NCI-H226 (cell line): ENCODE measurements around the gene MOV10L1.
"Not testable (repeated sequence)": the region's sequence is repeated elsewhere in the genome, so short reads cannot be mapped to it uniquely, and the experiment has no call there.

Experiments used
- DNase-seq: peaks from one replicate; pipeline ENCODE4 v3.0.0-alpha.2; 2015

The MOV10L1 gene

DNA sequence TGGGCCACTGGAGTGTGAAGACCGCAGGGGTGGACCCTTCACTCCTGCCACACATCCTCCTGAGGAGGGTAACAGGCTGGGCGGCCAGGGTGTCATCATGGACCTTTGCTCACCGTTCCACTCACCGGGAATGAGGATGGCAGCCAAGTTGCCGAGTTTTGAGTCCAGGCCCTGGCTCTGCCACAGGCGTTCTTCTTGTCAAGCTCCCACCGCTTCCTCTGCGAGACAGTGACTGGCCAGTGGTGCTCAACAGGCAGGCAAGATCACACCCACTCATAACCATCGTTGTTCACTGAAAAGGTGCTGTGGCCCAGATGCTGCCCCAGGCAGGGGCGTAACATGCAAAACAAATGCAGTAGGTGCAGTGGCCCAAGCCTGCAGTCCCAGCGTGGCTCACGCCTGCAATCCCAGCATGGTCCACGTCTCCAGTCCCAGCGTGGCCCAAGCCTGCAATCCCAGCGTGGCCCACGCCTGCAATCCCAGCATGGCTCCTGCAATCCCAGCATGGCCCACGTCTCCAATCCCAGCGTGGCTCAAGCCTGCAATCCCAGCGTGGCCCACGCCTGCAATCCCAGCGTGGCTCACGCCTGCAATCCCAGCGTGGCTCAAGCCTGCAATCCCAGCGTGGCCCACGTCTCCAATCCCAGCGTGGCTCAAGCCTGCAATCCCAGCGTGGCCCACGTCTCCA is 75.8 kb downstream of the MOV10L1 start:
- DNase-seq, result no peak

DNA sequence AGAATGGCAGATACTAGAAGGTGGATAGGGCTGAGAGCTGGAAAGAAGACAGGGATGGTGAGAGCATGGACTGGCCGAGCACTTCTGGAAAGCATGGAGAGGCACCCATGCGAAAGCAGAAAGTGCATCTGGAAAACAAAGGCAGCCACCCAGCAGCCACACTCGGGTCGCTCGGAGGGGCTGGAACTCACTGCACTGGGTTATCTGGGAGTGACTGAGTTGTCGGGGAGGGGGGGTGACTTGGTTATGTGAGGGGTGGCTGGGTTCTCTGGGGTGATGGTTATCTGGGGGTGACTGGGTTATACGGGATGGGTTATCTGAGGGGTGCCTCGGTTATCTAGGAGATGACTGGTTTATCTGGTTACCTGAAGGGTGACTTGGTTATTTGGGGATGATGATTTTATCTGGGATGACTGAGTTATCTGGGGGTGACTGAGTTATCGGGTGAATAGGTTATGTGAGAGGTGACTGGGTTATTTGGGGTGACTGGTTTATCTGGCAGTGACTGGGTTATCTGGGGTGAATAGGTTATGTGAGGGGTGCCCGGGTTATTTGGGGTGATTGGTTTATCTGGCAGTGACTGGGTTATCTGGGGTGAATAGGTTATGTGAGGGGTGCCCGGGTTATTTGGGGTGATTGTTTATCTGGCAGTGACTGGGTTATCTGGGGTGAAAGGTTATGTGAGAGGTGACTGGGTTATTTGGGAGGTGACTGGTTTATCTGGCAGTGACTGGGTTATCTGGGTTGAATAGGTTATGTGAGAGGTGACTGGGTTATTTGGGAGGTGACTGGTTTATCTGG is 78.1 kb downstream of the MOV10L1 start:
- no peak for DNase-seq

DNA sequence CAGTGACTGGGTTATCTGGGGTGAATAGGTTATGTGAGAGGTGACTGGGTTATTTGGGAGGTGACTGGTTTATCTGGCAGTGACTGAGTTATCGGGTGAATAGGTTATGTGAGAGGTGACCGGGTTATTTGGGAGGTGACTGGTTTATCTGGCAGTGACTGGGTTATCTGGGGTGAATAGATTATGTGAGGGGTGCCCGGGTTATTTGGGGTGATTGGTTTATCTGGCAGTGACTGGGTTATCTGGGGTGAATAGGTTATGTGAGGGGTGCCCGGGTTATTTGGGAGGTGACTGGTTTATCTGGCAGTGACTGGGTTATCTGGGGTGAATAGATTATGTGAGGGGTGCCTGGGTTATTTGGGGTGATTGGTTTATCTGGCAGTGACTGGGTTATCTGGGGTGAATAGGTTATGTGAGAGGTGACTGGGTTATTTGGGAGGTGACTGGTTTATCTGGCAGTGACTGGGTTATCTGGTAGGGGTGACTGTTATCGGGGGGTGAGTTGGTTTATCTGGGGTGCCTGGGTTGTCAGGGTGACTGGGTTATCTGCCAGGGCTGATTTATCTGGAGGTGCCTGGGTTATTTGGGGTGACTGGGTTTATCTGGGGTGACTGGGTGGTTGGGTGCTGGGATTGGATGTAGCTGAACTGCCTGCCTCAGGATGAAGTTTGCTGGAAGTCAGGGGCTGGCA is 78.8 kb downstream of the MOV10L1 start:
- DNase-seq, result not testable (repeated sequence)

DNA sequence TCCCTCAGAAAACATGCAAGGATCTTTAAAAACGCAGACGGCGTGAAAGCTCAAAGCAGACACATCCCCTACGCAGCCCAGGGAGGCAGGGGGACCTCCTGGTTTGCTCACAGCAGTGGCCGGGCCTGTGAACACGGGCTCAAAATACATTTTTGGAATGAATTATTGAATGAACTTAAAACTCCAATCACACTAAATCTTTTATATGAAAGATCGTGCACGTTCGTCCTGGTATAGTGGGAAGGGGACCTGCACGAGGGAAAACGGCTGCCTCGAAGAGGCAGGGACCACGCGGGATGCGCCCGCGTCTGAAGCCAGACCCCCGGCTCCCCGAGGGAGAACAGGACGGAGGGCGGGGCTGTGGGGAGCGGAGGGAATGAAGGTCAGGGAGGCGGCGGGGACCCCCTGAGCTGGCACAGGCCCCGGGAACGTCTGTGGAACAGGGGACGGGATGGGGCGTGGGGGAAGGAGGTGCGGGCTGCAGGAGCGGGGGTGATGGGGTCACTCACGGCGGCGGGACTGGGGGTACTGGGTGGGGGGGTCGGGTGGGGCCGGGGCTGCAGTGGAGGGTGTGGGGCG is 79.5 kb downstream of the MOV10L1 start:
- DNase-seq, result no peak

DNA sequence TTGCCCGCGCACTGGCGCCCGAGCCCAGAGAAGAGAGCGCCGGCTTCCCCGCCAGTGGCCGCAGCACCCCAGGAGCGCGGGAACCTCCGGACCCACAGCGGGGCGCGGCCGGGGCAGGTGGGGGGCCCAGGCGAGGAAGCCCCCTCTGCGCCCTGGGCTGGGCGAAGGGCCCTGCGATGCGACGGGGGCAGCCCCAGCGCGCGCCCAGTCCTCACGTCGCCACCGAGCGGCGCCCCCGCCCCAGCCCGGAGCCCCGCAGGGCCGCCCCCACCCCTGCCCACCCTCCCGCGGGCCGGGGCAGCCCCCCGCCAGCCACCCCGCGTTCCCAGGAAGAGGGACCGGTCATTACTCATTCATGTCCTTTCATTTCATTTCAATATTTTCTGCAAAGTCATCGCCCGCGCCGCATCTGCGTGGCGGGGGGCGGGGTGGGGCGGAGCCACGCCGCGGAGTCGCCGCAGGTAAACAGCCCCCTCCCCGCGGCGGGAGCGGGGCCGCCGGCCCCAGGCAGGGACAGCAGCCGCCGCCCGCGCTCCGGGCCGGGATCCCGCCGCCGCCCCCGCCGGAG is 80.1 kb downstream of the MOV10L1 start:
- DNase-seq, result peak; percentile 9

DNA sequence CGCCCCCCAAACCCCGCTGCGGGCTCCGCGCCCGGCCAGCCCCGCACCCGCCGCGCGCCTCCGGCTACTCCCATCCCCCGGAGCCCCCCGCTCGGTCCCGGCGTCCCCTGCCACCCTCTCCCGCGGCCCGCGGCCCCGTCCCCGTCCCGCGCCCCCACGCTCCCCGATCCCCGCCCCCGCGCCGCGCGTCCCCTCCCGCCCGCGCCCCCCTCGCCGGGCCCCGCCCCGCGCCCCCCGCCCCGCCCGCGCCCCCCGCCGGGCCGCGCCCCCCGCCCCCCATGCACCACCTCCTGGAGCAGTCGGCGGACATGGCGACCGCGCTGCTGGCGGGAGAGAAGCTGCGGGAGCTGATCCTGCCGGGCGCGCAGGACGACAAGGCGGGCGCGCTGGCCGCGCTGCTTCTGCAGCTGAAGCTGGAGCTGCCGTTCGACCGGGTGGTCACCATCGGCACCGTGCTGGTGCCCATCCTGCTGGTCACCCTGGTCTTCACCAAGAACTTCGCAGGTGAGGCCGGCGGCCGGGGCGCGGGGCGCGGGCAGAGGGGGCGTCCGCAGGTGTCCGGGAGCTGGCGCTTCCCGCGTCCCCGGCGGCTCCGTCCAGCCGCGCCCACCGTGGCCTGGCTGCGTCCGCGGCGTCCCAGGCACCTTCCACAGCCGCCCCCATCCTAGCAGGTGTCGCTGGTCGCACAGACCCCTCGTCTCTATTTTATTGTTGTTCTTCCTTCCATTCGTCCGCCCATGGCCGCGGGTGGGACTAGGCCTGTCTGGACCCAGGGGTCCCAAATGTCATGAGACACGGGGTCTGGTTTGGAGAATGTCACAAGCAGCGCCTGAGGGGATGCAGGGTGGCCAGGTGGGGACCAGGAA is 80.9 kb downstream of the MOV10L1 start, which contains the start of gene PANX2:
TSS of gene PANX2 (plus strand) at position 279 of the 866 bp plus-strand sequence. CDS start at position 279, 0 bp downstream.
- DNase-seq, result no peak

DNA sequence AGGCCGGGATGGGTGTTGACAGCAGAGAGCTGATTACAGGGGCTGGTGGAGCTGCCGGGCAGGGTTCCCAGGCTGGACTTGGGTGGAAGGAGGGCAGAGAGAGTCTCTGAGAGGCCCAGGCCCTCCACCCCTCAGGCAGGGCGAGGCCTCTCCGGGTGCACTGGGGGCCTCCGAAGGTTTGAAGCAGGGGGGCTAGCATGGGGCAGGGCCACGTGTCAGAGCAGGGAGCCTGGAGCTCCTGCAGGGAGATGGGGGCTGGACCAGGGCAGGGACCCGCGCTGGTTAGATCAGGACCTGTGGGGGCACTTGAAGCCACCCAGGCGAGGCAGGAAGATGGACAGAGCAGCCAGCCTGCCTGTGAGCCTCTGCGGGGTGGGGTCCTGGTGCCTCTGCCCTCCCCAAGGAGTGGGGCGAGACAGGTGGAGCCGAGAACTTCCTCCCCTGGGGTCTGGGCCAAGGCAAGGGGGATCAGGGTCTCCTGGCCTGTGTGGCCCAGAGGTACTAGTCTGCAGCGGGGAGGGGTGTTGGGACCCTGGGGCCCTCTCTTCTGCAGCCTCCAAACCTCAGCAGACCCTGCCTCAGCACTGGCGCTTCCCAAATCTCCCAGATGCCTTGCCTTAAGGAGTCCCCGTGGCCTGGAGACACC is 81.6 kb downstream of the MOV10L1 start:
- DNase-seq, result no peak

DNA sequence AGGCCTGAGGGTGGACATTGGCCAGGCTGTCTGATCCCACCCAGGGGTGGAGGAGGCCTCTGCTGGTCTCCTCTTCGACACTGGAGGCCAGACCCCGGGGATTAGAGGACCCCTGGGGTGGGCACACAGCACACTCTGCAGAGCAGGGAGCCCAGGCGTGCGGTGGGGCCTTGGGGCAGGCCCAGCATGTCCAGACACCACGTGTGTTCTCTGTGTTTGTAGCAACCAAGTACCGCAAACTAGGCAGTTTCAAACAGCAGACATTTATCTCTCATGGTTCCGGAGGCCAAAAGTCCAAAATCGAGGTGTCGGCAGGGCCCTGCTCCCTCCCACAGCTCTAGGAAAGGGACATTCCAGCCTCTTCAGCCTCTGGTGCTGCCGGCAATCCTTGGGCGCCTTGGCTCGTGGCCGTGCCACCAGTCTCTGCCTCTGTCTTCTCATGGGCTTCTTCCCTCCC is 82.2 kb downstream of the MOV10L1 start:
- DNase-seq, result no peak

DNA sequence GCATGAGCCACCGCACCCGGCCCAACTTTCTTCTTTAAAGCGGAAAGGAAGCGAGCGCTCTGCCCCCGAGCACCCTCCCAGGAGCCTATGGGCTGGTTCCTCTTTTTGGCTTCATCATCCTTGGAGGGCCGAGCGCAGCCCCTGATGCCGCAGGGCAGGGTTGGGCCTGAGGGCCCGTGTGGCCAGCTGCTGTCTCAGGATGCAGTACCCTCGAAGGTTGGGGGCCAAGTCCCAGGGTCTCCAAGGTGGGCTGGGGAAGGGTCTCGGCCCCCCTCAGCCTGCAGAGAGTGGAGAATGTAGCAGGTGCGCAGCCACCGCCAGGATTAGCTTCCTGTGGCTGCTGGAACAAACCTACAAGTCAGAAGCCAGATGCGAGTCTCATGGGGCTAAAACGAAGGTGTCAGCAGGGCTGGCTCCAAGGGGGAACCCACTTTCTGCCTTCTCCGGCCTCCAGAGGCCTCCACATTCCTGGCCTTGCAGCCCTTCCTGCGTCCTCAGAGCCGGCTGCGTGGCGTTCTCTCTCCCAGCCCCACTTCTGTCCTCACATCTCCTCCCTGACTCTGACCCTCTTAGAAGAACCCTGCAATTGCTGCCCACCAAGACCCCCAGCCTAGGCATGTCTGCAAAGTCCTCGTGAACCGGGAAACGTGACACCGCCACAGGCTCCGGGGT is 83.6 kb downstream of the MOV10L1 start:
- no peak for DNase-seq

DNA sequence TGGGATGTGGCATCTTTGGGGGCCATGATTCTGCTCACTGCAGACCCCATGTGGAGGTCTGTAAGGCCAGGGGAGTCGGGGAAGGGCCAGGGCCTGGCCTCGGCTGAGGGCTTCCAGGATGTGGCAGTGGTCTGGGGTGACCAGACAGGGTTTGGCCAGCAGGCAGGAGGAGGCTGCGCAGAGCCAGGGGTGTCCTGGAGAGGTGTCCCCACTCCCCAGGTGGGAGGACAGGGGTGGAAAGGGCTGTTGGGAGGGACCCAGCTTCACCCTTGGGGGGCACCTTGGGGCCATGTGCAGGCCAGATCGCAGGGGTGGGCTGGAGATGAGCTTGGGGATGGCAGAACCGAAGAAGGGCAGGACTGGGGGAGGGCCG is 84.2 kb downstream of the MOV10L1 start:
- DNase-seq, result no peak

DNA sequence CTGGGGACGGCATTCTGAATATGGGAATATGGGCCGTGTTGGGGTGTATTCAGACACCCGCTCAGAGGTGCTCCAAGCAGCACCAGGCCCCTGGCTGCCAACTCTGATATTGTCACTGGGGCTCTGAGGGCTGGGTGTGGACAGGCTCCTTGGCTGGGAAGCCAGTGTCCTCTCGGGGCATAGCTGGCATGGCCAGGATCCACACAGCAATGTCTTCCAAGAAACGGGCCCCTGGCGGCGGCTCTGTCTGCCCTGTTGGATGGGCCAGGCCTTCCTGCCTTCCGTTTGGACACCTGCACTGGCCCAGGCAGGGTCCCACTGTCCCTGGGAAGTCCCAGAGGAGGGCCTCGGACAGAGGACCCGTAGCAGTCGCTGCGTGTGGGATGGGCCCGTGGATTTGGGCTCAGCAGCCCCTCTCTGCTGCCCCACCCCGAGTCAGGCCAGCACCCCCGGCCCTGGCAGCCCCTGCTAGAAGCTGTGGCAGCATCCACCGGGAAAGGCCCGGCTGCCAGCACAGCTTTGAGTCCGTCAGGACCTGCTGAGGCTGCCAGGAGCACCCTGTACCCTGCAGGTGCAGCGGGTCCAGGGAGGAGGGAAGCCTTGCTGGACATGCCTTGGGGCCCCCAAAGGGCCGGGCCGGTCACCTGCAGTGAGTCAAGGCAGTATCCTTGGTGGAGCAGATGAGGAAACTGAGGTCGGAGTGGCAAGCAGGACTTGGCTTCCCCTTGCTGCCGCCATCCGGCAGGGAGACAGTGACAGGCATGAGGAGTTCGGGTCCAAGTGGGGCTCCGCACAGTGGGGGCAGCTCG is 84.8 kb downstream of the MOV10L1 start:
- no peak for DNase-seq

DNA sequence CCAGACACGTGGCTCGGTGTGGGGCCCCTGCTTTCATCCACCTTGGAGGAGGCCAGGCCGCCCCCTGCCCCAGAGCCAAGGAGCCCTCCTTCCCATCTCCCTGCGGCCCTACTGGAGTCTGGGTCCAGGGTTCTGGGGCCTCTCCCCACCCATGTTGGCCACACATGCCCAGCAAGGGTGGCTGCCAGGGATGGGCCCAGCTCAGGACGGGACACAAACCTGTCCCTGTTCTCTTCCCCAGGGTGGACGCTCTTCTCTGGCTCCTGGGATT is 85.3 kb downstream of the MOV10L1 start:
- DNase-seq, result no peak

DNA sequence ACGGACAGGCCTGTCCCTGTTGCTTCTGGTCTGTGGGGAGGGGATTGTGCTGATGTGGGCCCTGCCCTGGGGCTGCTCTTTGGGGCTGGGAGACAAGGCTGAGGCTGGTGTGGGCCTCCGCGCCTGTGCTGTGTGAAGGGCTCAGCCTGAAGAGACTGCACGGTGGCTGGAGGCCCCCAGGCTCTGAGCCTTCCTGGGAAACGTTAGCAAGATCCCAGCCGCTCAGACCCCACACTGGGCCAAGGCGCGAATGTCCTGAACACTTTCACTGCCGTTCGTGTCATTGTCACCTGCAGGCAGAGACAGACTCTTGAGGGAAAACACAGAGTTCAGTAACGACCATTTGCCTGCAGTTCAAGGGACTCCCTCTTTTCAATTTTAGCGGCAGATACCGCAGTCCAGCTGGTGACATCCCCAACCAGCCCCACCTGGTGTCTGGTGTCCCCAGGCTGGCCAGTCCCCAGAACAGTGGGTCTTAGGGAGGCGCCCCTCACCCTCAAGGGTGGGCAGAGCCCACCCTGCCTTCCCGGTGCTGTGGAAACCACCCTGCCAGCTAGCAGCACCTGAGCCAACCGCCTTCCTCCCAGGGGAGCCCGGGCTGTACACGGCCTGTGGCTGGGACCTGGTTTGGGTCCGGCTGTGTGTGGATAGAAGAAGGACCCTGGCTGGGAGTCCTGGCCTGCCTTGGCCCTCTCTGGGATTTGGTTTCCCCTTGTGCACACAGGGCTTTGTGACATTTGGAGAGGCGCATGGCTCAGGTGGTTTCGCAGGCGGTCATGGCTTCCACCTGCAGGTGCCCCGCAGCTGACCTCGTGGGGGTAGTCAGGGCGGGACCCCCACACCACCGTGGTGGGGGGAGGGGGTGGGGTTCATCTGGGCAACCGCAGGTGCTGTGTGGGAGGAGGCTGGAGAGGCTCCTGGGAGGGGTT is 86.4 kb downstream of the MOV10L1 start:
- no peak for DNase-seq

DNA sequence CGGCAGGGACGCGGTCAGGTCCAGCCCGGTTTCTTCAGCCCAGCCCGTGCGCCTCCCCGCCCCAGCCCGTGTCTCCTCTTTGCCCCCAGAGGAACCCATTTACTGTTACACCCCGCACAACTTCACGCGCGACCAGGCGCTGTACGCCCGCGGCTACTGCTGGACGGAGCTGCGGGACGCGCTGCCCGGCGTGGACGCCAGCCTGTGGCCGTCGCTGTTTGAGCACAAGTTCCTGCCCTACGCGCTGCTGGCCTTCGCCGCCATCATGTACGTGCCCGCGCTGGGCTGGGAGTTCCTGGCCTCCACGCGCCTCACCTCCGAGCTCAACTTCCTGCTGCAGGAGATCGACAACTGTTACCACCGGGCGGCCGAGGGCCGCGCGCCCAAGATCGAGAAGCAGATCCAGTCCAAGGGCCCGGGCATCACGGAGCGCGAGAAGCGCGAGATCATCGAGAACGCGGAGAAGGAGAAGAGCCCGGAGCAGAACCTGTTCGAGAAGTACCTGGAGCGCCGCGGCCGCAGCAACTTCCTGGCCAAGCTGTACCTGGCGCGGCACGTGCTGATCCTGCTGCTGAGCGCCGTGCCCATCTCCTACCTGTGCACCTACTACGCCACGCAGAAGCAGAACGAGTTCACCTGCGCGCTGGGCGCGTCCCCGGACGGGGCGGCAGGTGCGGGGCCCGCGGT is 87.2 kb downstream of the MOV10L1 start:
- DNase-seq, result no peak

DNA sequence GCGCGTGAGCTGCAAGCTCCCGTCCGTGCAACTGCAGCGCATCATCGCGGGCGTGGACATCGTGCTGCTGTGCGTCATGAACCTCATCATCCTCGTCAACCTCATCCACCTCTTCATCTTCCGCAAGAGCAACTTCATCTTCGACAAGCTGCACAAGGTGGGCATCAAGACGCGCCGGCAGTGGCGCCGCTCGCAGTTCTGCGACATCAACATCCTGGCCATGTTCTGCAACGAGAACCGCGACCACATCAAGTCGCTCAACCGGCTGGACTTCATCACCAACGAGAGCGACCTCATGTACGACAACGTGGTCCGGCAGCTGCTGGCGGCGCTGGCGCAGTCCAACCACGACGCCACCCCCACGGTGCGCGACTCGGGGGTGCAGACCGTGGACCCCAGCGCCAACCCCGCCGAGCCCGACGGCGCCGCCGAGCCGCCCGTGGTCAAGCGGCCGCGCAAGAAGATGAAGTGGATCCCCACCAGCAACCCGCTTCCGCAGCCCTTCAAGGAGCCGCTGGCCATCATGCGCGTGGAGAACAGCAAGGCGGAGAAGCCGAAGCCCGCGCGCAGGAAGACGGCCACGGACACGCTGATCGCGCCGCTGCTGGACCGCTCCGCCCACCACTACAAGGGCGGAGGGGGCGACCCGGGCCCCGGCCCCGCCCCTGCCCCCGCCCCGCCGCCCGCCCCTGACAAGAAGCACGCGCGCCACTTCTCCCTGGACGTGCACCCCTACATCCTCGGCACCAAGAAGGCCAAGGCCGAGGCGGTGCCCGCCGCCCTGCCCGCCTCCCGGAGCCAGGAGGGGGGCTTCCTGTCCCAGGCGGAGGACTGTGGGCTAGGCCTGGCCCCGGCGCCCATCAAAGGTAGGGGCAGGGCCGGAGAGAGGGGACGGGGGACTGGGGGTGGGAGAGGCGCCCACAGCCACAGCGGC is 88.0 kb downstream of the MOV10L1 start:
- DNase-seq, result no peak

DNA sequence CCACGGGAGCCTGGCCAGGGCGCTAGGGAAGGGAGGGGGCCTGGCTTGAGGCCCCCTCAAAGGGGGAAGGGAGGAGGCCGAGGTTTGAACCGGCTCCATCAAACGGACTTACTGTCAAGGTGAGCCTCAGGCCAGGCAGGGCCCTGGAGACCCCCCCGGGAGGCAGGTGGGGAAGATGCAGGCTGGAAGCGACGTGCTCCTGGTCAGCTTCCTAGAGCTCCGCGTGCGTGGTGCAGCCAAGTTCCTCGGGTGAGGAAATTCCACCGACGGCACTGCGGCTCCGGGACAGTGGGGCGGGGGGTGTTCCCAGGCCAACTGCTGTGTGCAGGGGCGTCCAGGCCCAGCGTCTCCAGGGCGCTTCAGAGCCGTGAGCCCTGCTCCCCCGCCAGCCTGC is 88.7 kb downstream of the MOV10L1 start:
- DNase-seq, result no peak
